CD4-positive, alpha-beta T cell treated with Interleukin-2 at 100 ng/mL for 4 hours (primary cell): ENCODE results near the gene RNF213.

Source experiments
- DNase-seq: peaks from one replicate; pipeline ENCODE4 v3.0.0-alpha.2; 2020; ENCODE audit warnings: low spot score

Gene RNF213

GRCh38 chr17:80372922-80373570 is 112.4 kb downstream of the RNF213 start:
- no peak for DNase-seq

- DNase-seq: no peak
These were observed 113.5 kb downstream of the RNF213 start for GRCh38 chr17:80374039-80374731.

GRCh38 chr17:80374732-80375585 is 114.3 kb downstream of the RNF213 start:
- DNase-seq: no peak

- no peak for DNase-seq
These were observed 115.9 kb downstream of the RNF213 start for GRCh38 chr17:80376531-80376930.

- no peak for DNase-seq
These were observed 117.1 kb downstream of the RNF213 start for GRCh38 chr17:80377798-80378197.

- no peak for DNase-seq
These were observed 118.7 kb downstream of the RNF213 start for GRCh38 chr17:80379348-80379747.

- no peak for DNase-seq
These were observed 119.4 kb downstream of the RNF213 start for GRCh38 chr17:80380068-80380467.

- no peak for DNase-seq
These were observed 119.9 kb downstream of the RNF213 start for GRCh38 chr17:80380555-80381002.

GRCh38 chr17:80381416-80381923 is 120.8 kb downstream of the RNF213 start:
- no peak for DNase-seq

- no peak for DNase-seq
These were observed 121.8 kb downstream of the RNF213 start for GRCh38 chr17:80382446-80382845.

- no peak for DNase-seq
These were observed 122.3 kb downstream of the RNF213 start for GRCh38 chr17:80382956-80383355.

GRCh38 chr17:80384078-80384960 is 123.7 kb downstream of the RNF213 start:
- DNase-seq: no peak

GRCh38 chr17:80385046-80385445 is 124.4 kb downstream of the RNF213 start:
- no peak for DNase-seq

- DNase-seq: no peak
These were observed 125.7 kb downstream of the RNF213 start for GRCh38 chr17:80386341-80386740.

GRCh38 chr17:80387071-80387470 is 126.4 kb downstream of the RNF213 start:
- DNase-seq: no peak

GRCh38 chr17:80388175-80388574 is 127.5 kb downstream of the RNF213 start:
- no peak for DNase-seq

GRCh38 chr17:80388601-80389000 is 127.9 kb downstream of the RNF213 start:
- no peak for DNase-seq

- no peak for DNase-seq
These were observed 128.7 kb downstream of the RNF213 start for GRCh38 chr17:80389011-80389995.

- DNase-seq: no peak
These were observed 132.7 kb downstream of the RNF213 start for GRCh38 chr17:80393241-80393890.

- DNase-seq: no peak
These were observed 133.3 kb downstream of the RNF213 start for GRCh38 chr17:80393961-80394360.
